ENCODE measurements around the gene PPFIA1. TPM values are rescaled to one million over a fixed set of nuclear protein-coding genes. Genes with fewer than 3 reads are reported as not detected.

The PPFIA1 gene
- total RNA-seq, 1 experiment from 2014 or later = 63.4 TPM

GRCh38 chr11:70360211-70360610 lies 89.7 kb downstream of the PPFIA1 start:
- no peak overlapping the region for H3K23ac ChIP-seq (ENCODE audit: insufficient read length, low read depth, low read length)
- no peaks in the 10 kb centered on the region for H3K79me2 ChIP-seq (ENCODE audit: insufficient read depth, low read length)
- H3K4ac ChIP-seq (ENCODE audit: low read depth, low read length) = no peak overlapping the region
- no peak overlapping the region for H3K27ac ChIP-seq (ENCODE audit: insufficient read length, low read depth, low read length)
- DNase-seq = no peak
- H3K18ac ChIP-seq (ENCODE audit: insufficient read length, low read depth, low read length) = no peak overlapping the region
- no peak overlapping the region for H3K9ac ChIP-seq (ENCODE audit: extremely low read depth, insufficient read length, low read length)
- H3T11ph ChIP-seq (ENCODE audit: low read length) = no peak overlapping the region
- no CpG with 5 or more reads among the region's 6 CpGs for WGBS (ENCODE audit: extremely low coverage, insufficient read length, low lambda C conversion rate)
- no peak overlapping the region for H4K91ac ChIP-seq (ENCODE audit: insufficient read length, low read depth, low read length)
- no peak overlapping the region for H2BK120ac ChIP-seq (ENCODE audit: low read depth, low read length, poor library complexity, severe bottlenecking)
- Mint-ChIP-seq H3K4me3 (no peak overlapping the region), H3K27ac (no peak overlapping the region; a peak in 1 of 7 replicates), H3K4me1 (no peaks in the 10 kb centered on the region), H3K36me3 (ENCODE audit: insufficient read depth in 1 of 3, low read depth in 3 of 3) (peaks cover 31 to 85% (median 68%) of the 10 kb centered on the region in 3 experiments), H3K9me3 (no peaks in the 10 kb centered on the region), H3K27me3 (ENCODE audit: low read depth) (no peaks in the 10 kb centered on the region)
- H3K9me3 ChIP-seq (ENCODE audit: control insufficient read depth, low read depth, low read length) = no peaks in the 10 kb centered on the region
- no peak overlapping the region for H3K4me2 ChIP-seq (ENCODE audit: insufficient read depth, insufficient read length, low read length)
- H3K27me3 ChIP-seq (ENCODE audit: insufficient read depth, low read length) = no peaks in the 10 kb centered on the region
- H3K23me2 ChIP-seq (ENCODE audit: insufficient read length, low read depth, low read length, poor library complexity, severe bottlenecking) = no peaks in the 10 kb centered on the region
- no peak overlapping the region for H2BK12ac ChIP-seq (ENCODE audit: insufficient read length, low read depth, low read length)
- H3K79me1 ChIP-seq (ENCODE audit: insufficient read depth, low read depth, low read length, poor library complexity, severe bottlenecking) = no peaks in the 10 kb centered on the region
- no peak overlapping the region for H3K56ac ChIP-seq (ENCODE audit: insufficient read length, low read depth, low read length)
- no peak overlapping the region for H4K5ac ChIP-seq (ENCODE audit: insufficient read length, low read depth, low read length)
- H3K14ac ChIP-seq (ENCODE audit: insufficient read depth, low read length) = no peak overlapping the region
- no peak overlapping the region for H2BK5ac ChIP-seq (ENCODE audit: insufficient read length, low read length)
- no peak overlapping the region for H2BK15ac ChIP-seq (ENCODE audit: low read depth, low read length)
- H4K20me1 ChIP-seq (ENCODE audit: control insufficient read depth, insufficient read depth, insufficient read length) = no peaks in the 10 kb centered on the region
- H2AFZ ChIP-seq (ENCODE audit: low read length) = no peak overlapping the region
- no peaks in the 10 kb centered on the region for H3K4me1 ChIP-seq (ENCODE audit: insufficient read depth, low read length)
- no peak overlapping the region for H2AK5ac ChIP-seq (ENCODE audit: insufficient read length, low read length)
- H2BK20ac ChIP-seq (ENCODE audit: low read depth, low read length, poor library complexity, severe bottlenecking) = no peak overlapping the region
- no peak overlapping the region for H4K8ac ChIP-seq (replicated peaks; ENCODE audit: insufficient read length, low read depth, low read length)
- TF ChIP-seq CTCF (conservative IDR thresholded peaks at IDR 0.05) = no peak

All from H9 (cell line).